ENCODE measurements around the gene RHBDF1.
"Not testable (repeated sequence)": the region's sequence is repeated elsewhere in the genome, so short reads cannot be mapped to it uniquely, and the experiment has no call there.

The RHBDF1 gene

GRCh38 chr16:35678-36305, 36.6 kb downstream of the RHBDF1 start:
- TF ChIP-seq CTCF (conservative IDR thresholded peaks at IDR 0.05) (no peak), ZFX (IDR thresholded peaks at IDR 0.05) (no peak)
- H3K27ac ChIP-seq = no peak overlapping the region

GRCh38 chr16:35011-35677, 37.3 kb downstream of the RHBDF1 start:
- no peak overlapping the region for H3K27ac ChIP-seq
- TF ChIP-seq ZFX (IDR thresholded peaks at IDR 0.05) (no peak), CTCF (conservative IDR thresholded peaks at IDR 0.05) (no peak)

- TF ChIP-seq CTCF (conservative IDR thresholded peaks at IDR 0.05) = no peak
- no peak for TF ChIP-seq ZFX (IDR thresholded peaks at IDR 0.05)
- no peak overlapping the region for H3K27ac ChIP-seq
Observed at GRCh38 chr16:34648-34987, 37.8 kb downstream of the RHBDF1 start.

GRCh38 chr16:33877-34647, 38.4 kb downstream of the RHBDF1 start:
- H3K27ac ChIP-seq = no peak overlapping the region
- no peak for TF ChIP-seq ZFX (IDR thresholded peaks at IDR 0.05)
- TF ChIP-seq CTCF (conservative IDR thresholded peaks at IDR 0.05) = no peak

- H3K27ac ChIP-seq = not testable (repeated sequence)
Observed at GRCh38 chr16:33154-33876, 39.1 kb downstream of the RHBDF1 start.

- not testable (repeated sequence) for H3K27ac ChIP-seq
Observed at GRCh38 chr16:30627-31026, 41.8 kb downstream of the RHBDF1 start.

- H3K27ac ChIP-seq = not testable (repeated sequence)
Observed at GRCh38 chr16:25926-26348, 46.5 kb downstream of the RHBDF1 start.

GRCh38 chr16:24151-24550, 48.3 kb downstream of the RHBDF1 start:
- H3K27ac ChIP-seq = not testable (repeated sequence)

GRCh38 chr16:20886-21285, 51.5 kb downstream of the RHBDF1 start:
- H3K27ac ChIP-seq = not testable (repeated sequence)

GRCh38 chr16:17062-17765, 55.2 kb downstream of the RHBDF1 start:
- not testable (repeated sequence) for H3K27ac ChIP-seq
